ENCODE results near the gene IL2RA.

- no peak for TF ChIP-seq CTCF (IDR thresholded peaks at IDR 0.05)
- TF ChIP-seq POLR2A (IDR thresholded peaks at IDR 0.05) = no peak
These were observed 52.2 kb downstream of the IL2RA start for GRCh38 chr10:6009961-6010360.
